ENCODE results near the gene PDSS2. TPM values are rescaled to one million over a fixed set of nuclear protein-coding genes. Genes with fewer than 3 reads are reported as not detected.

The PDSS2 gene
- total RNA-seq, 3 donors from 2014 or later (not counting 1 experiment from before 2014, with no cell fraction given): 11.2 to 15.5 (median 14.2) TPM

- Mint-ChIP-seq H3K27me3 (ENCODE audit: low read depth in 2 of 2) (no peaks in the 10 kb centered on the region), H3K4me3 (no peak overlapping the region), H3K4me1 (peaks cover 11 to 27% of the 10 kb centered on the region in 2 donors), H3K27ac (no peak overlapping the region), H3K36me3 (no peaks in the 10 kb centered on the region), H3K9me3 (no peaks in the 10 kb centered on the region)
- H3K4me1 ChIP-seq (ENCODE audit: control insufficient read depth, insufficient read depth, low read length): no peaks in the 10 kb centered on the region
- TF ChIP-seq CTCF (IDR thresholded peaks at IDR 0.05): no peak
- H3K36me3 ChIP-seq (ENCODE audit: control insufficient read depth, insufficient read depth, low read length): no peaks in the 10 kb centered on the region
- ATAC-seq (no peak), DNase-seq (no peak)
- whole genome bisulfite sequencing (ENCODE audit: insufficient coverage): 95% methylated on average over 5 of the region's 5 CpGs
- H3K4me3 ChIP-seq (ENCODE audit: low read length): no peak overlapping the region
- no peaks in the 10 kb centered on the region for H3K9me3 ChIP-seq (ENCODE audit: control insufficient read depth, insufficient read depth, low read length)
- no peak overlapping the region for H3K27ac ChIP-seq (ENCODE audit: low read length)
- intact Hi-C loops (cut with micrococcal nuclease): no loop called here
- H3K27me3 ChIP-seq (ENCODE audit: control insufficient read depth, insufficient read depth, low read length): no peaks in the 10 kb centered on the region
Measured at GRCh38 chr6:107331409-107332386, 127.7 kb downstream of the PDSS2 start.

GRCh38 chr6:107330168-107330567 is 129.2 kb downstream of the PDSS2 start:
- H3K9me3 ChIP-seq (ENCODE audit: control insufficient read depth, insufficient read depth, low read length): no peaks in the 10 kb centered on the region
- Mint-ChIP-seq H3K27ac (peak overlapping the region; percentile 0 to 63), H3K36me3 (no peaks in the 10 kb centered on the region), H3K4me3 (peak overlapping the region; percentile 19), H3K27me3 (ENCODE audit: low read depth in 2 of 2) (no peaks in the 10 kb centered on the region), H3K4me1 (peaks cover 11 to 27% of the 10 kb centered on the region in 2 donors), H3K9me3 (no peaks in the 10 kb centered on the region)
- no peak overlapping the region for H3K27ac ChIP-seq (ENCODE audit: low read length)
- H3K36me3 ChIP-seq (ENCODE audit: control insufficient read depth, insufficient read depth, low read length): no peaks in the 10 kb centered on the region
- intact Hi-C loops (cut with micrococcal nuclease): no loop called here
- TF ChIP-seq CTCF (IDR thresholded peaks at IDR 0.05): no peak
- peak in 1 of 2 donors; percentile 38 for DNase-seq
- ATAC-seq: peak in 2 of 3 donors; percentile 44 to 57
- no peaks in the 10 kb centered on the region for H3K27me3 ChIP-seq (ENCODE audit: control insufficient read depth, insufficient read depth, low read length)
- WGBS (ENCODE audit: insufficient coverage): 16% methylated on average over 2 of the region's 4 CpGs
- no peaks in the 10 kb centered on the region for H3K4me1 ChIP-seq (ENCODE audit: control insufficient read depth, insufficient read depth, low read length)
- H3K4me3 ChIP-seq (ENCODE audit: low read length): no peak overlapping the region

- Histone ChIP-seq H3K9me3 (ENCODE audit: control insufficient read depth, insufficient read depth, low read length) (no peaks in the 10 kb centered on the region), H3K4me1 (ENCODE audit: control insufficient read depth, insufficient read depth, low read length) (no peaks in the 10 kb centered on the region), H3K4me3 (ENCODE audit: low read length) (no peak overlapping the region), H3K36me3 (ENCODE audit: control insufficient read depth, insufficient read depth, low read length) (no peaks in the 10 kb centered on the region), H3K27ac (ENCODE audit: low read length) (no peak overlapping the region), H3K27me3 (ENCODE audit: control insufficient read depth, insufficient read depth, low read length) (no peaks in the 10 kb centered on the region)
- H3K4me1 Mint-ChIP-seq: peaks cover 11 to 27% of the 10 kb centered on the region in 2 donors
- DNase-seq (no peak), ATAC-seq (no peak)
- no peaks in the 10 kb centered on the region for H3K36me3 Mint-ChIP-seq
- peak overlapping the region in 1 of 2 donors; percentile 0 for H3K27ac Mint-ChIP-seq
- no peaks in the 10 kb centered on the region for H3K27me3 Mint-ChIP-seq (ENCODE audit: low read depth in 2 of 2)
- no peaks in the 10 kb centered on the region for H3K9me3 Mint-ChIP-seq
- WGBS (ENCODE audit: insufficient coverage): 86% methylated on average over 5 of the region's 5 CpGs
- TF ChIP-seq CTCF (IDR thresholded peaks at IDR 0.05): no peak
- intact Hi-C loops (cut with micrococcal nuclease): no loop called here
- no peak overlapping the region for H3K4me3 Mint-ChIP-seq
Measured at GRCh38 chr6:107329063-107329860, 130.1 kb downstream of the PDSS2 start.
